BJ (cell line): Measurements from ENCODE around the gene TCF12. TPM values are rescaled to one million over a fixed set of nuclear protein-coding genes. Genes with fewer than 3 reads are reported as not detected.

Experiments used
- CTCF ChIA-PET: fragments of 350-600 bp; formaldehyde crosslinking; extraction: SDS; loops from one replicate; lab custom pipeline; 2021; ENCODE audit warnings: antibody characterized with exemption, inconsistent platforms; lab: Yijun Ruan, JAX
- POLR2A ChIA-PET: fragments of 300-600 bp; sonication (Branson Sonifier 250); formaldehyde crosslinking; extraction: SDS; loops from one replicate; lab custom pipeline; 2021; ENCODE audit warnings: antibody characterized with exemption; lab: Charles Lee
- DNase-seq: peaks from one replicate; pipeline ENCODE4 v3.0.0-alpha.2; 2011; ENCODE audit warnings: low read depth
- H3K27me3 ChIP-seq: 2 replicates; pipeline ENCODE4 v1.6.0; 2011; ENCODE audit warnings: low read length; ENCODE audit not compliant: control insufficient read depth, insufficient read depth
- H3K36me3 ChIP-seq: 2 replicates; pipeline ENCODE4 v1.5.1; 2011; ENCODE audit warnings: low read length; ENCODE audit not compliant: control insufficient read depth, insufficient read depth
- H3K4me3 ChIP-seq: 2 replicates; pipeline ENCODE4 v1.5.1; 2011; ENCODE audit warnings: low read depth, mild to moderate bottlenecking, control low read depth, low read length
- polyA plus RNA-seq: library from polyadenylated mRNA; depleted of rRNA; stranded (reverse); fragments of >200 nt; gene quantifications from 2 replicates; pipeline ENCODE4 v1.2.3, GENCODE V29; 2011
- TF ChIP-seq, protein P1 (sequence below): IDR thresholded peaks from 2 replicates; pipeline ENCODE4 v1.5.1; 2011; ENCODE audit warnings: low read depth, mild to moderate bottlenecking, control low read depth, inconsistent platforms, low read length, moderate library complexity; ENCODE audit not compliant: insufficient read depth

Gene TCF12
- polyA plus RNA-seq, 1 experiment: 134 TPM

DNA sequence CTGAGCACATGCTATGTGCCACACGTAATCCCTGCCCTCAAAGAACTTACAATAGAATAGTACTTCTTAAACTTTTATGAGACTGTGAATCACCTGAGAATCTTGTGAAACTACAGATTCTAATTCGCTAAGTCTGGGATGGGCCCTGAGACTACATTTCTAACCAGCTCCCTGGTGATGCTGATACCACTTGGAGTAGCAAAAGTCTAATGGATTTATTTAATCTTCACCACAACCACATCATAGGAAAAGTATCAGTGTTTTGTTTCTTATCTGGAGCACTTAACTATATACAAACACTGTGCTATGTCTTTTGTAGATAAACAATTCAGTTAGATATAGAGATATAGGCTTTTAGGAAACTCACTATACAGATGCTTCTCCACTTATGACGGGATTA, 23.8 kb upstream of the TCF12 start:
- CTCF ChIA-PET: no interaction called here
- no peaks in the 10 kb centered on the region for H3K27me3 ChIP-seq
- POLR2A ChIA-PET: no interaction called here
- no peaks in the 10 kb centered on the region for H3K36me3 ChIP-seq
- H3K4me3 ChIP-seq: no peak overlapping the region
- no peak for DNase-seq
- TF ChIP-seq, protein P1, sequence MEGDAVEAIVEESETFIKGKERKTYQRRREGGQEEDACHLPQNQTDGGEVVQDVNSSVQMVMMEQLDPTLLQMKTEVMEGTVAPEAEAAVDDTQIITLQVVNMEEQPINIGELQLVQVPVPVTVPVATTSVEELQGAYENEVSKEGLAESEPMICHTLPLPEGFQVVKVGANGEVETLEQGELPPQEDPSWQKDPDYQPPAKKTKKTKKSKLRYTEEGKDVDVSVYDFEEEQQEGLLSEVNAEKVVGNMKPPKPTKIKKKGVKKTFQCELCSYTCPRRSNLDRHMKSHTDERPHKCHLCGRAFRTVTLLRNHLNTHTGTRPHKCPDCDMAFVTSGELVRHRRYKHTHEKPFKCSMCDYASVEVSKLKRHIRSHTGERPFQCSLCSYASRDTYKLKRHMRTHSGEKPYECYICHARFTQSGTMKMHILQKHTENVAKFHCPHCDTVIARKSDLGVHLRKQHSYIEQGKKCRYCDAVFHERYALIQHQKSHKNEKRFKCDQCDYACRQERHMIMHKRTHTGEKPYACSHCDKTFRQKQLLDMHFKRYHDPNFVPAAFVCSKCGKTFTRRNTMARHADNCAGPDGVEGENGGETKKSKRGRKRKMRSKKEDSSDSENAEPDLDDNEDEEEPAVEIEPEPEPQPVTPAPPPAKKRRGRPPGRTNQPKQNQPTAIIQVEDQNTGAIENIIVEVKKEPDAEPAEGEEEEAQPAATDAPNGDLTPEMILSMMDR: no peak

DNA sequence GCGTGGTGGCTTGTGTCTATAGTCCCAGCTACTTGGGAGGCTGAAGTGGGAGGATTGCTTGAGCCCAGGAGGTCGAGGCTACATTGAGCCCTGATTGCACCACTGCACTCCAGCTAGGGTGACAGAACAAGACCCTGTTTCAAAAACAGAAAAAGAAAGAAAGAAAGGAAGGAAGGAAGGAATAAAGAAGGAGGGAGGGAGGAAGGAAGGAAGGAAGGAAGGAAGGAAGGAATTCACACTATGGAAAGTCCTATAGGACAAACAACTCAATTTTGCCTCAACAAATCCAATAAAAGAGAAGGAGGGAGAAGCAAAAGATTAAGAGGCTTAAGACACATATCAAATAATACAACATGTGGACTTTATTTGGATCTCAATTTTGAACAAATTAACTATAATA, 16.5 kb upstream of the TCF12 start:
- CTCF ChIA-PET: interaction anchor here (1.0 kb wide), 1 partner anchor 10 kb away, joined by 3 read pairs; no protein-coding TSS in a partner anchor
- no peaks in the 10 kb centered on the region for H3K27me3 ChIP-seq
- POLR2A ChIA-PET: no interaction called here

DNA sequence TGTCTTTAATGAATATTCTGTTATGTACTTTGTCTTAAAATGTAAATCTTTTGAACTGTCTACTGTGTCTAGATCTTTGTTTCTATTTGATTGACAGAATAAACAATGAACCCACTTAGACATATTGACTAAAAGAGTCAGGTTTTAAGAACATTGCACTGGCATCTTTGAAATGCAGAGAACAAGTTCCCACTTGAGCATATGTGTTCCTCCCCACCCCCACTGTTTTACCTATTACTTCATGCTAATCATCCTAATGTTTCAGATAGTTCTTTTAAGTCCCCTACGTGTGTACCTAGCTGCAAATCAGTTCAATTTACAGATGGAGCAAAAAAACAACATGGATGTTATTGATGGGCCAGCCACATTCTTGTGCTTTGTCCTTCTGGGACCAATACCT, 11.7 kb upstream of the TCF12 start:
- Histone ChIP-seq H3K27me3 (no peaks in the 10 kb centered on the region), H3K36me3 (no peaks in the 10 kb centered on the region), H3K4me3 (no peak overlapping the region)
- CTCF ChIA-PET: no interaction called here
- POLR2A ChIA-PET: no interaction called here
- no peak for DNase-seq
- TF ChIP-seq, protein P1: no peak

More for the DNA sequence above, 16.5 kb upstream of the TCF12 start:
- TF ChIP-seq, protein P1: no peak
- no peak for DNase-seq
- Histone ChIP-seq H3K36me3 (no peaks in the 10 kb centered on the region), H3K4me3 (no peak overlapping the region)

DNA sequence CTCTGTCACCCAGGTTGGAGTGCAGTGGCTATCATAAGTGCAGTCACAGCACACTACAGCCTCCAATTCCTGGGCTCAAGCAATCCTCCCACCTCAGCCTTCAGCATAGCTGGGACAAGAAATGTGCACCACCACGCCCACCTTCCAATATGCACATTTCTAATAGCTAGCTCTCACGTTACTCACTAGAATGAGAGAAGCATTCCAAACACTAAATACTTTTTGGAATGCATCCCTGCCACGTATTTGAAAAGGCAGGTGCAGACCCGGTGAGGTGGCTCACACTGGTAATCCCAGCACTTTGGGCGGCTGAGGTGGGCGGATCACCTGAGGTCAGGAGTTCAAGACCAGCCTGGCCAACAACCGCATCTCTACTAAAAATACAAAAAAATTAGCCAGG, 7.6 kb upstream of the TCF12 start:
- ChIA-PET POLR2A (no interaction called here), CTCF (no interaction called here)
- H3K4me3 ChIP-seq: no peak overlapping the region
- TF ChIP-seq, protein P1: no peak
- DNase-seq: no peak
- no peaks in the 10 kb centered on the region for H3K27me3 ChIP-seq
- no peaks in the 10 kb centered on the region for H3K36me3 ChIP-seq

DNA sequence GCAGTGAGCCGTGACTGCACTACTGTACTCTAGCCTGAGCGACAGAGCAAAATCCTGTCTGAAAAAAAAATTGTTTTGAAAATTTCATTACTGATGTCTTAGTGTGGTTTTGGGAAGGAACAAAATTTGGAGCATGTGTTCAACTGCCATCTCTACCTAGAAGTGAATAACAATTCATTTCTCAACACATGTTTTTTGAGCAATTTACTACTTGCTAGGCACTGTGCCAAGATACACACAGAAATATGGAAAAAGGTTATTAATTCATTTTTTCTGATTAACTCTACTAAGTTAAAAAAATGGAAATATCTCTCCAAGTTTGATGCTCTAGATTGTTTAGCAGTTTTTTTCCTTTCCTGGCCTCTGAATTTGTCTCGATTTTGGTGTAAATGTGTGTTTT, 5.2 kb upstream of the TCF12 start:
- no peak overlapping the region for H3K4me3 ChIP-seq
- POLR2A ChIA-PET: no interaction called here
- CTCF ChIA-PET: interaction anchor here (1.3 kb wide), 1 partner anchor 25 kb away, joined by 4 read pairs; no protein-coding TSS in a partner anchor
- TF ChIP-seq, protein P1: no peak
- no peaks in the 10 kb centered on the region for H3K36me3 ChIP-seq
- DNase-seq: no peak
- no peaks in the 10 kb centered on the region for H3K27me3 ChIP-seq
